ENCODE results near the gene SLC17A7. TPM values are rescaled to one million over a fixed set of nuclear protein-coding genes. Genes with fewer than 3 reads are reported as not detected.

The SLC17A7 gene
- total and polyA plus RNA-seq, 2 of the 13 experiments (the other 11 are each of a cell fraction or from before 2014, with no cell fraction given) = 0.32 TPM; not detected in 1

DNA sequence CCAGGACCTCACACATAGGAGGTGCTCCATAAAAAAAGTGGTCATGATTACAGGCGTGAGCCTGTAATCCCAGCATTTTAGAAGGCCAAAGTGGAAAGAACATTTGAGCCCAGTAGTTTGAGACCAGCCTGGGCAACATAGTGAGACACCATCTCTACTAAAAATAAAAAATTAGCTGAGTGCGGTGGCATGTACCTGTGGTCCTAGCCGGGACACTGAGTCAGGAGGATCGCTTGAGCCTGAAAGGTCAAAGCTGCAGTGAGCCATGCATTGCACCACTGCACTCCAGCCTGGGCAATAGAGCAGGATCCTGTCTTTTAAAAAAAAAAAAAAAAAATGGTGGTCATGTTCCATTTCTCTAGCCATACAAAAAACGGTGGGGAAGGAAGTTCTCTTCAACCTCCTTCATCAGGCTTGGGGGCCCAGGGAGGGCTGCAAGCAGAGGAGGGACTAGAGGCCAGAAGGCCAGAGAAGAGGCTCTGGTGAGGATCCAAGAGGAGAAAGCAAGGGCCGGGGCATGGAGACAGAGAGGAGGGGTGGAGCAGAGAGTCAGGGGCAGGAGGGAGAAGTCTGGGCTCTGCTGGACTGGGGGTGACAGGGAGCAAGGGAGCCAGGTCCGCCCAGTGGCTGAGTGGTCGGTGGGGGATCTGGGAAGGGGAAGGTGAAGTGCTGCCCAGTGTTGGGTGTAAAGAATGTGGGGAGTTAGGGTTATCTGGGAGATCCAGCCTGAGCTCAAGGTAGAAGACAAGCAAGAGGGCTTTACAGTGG, 44.4 kb downstream of the SLC17A7 start (continued):
- no peak for TF ChIP-seq U2AF2 (IDR thresholded peaks at IDR 0.05; ENCODE audit: low read depth, low read length)
- no peak for TF ChIP-seq ZNF550 (CRISPR knock-in tag; IDR thresholded peaks at IDR 0.05; ENCODE audit: borderline replicate concordance)

DNA sequence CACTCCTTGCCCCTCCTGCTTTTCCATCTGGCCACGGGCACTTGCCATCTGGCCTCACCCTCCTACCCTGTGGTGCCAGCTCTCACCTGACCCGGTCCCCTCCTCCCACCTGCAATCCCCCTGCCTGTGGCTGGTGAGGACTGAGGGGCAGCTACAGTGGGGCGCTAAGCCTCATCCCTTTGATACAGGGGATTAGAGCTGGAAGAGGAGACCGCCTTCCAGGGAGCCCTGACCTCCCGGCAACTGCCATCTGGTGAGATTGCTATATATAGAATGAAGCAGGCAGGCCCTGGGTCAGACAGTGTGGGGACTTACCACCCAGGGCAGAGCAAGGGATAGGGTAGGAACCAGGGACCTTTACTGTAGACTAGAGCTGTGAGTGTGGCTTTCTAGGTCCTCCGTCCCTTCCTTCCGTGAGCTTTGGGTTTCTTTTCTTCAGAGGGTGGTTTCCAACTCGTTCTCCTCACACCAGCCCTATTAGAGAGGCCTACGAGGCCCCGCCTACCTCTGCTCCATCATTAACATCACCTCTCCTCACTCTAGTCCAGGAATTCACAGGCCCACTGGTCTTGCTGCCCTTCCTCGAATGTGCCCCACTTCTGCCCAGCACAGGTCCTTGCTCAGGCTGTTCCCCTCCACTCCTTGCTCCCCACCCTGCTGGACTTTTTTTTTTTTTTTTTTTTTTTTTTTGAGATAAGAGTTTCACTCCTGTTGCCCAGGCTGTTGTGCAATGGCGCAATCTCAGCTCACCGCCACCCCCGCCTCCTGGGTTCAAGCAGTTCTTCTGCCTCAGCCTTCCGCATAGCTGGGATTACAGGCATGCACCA, 45.5 kb downstream of the SLC17A7 start:
- no peak overlapping the region for H2AFZ ChIP-seq (ENCODE audit: low read length)
- TF ChIP-seq CEBPG (CRISPR knock-in tag; IDR thresholded peaks at IDR 0.05) (0 out of 2 replicates have a peak, but pooled peaks have one; percentile 11), CHD2 (IDR thresholded peaks at IDR 0.05; ENCODE audit: low read depth, low read length) (no peak), CEBPB (IDR thresholded peaks at IDR 0.05; ENCODE audit: borderline replicate concordance, low read depth, low read length) (peak; percentile 11; the same call in 1 of the 2 replicates)
- 29% methylated on average over 15 of the region's 15 CpGs for WGBS (ENCODE audit: low lambda C conversion rate)
- no peak for DNase-seq (ENCODE audit: low spot score)
- H3K4me3 ChIP-seq (replicated peaks in 1 of 3; ENCODE audit: insufficient read depth in 1 of 3, low read depth in 2 of 3, low read length in 3 of 3) = no peak overlapping the region
- in situ Hi-C loops (cut with HindIII; ENCODE audit: extremely low pct_ligation_motif_present, low pct_unique_long_range_greater_than_20kb) = no loop called here
- no peaks in the 10 kb centered on the region for H3K9me3 ChIP-seq (ENCODE audit: low read length)
- ChIA-PET POLR2A (no interaction called here), CTCF (ENCODE audit: low intra/inter-chr PET ratio, low total read pairs) (no interaction called here)
- 0 out of 2 replicates have a peak, but pooled peaks cover 13% of the 10 kb centered on the region for H3K4me1 ChIP-seq (ENCODE audit: insufficient read depth, low read length)
- BruUV-seq (replicated peaks) = no TSS peak
- FAIRE-seq = no peak
- H3K9ac ChIP-seq (ENCODE audit: insufficient read depth, low read depth, low read length) = no peak overlapping the region
- H3K27ac ChIP-seq (ENCODE audit: extremely low read length, insufficient read depth, low read length) = no peak overlapping the region
- H3K36me3 ChIP-seq (replicated peaks in 1 of 2; ENCODE audit: control insufficient read depth in 1 of 2, insufficient read depth in 2 of 2, low read length in 2 of 2) = no peaks in the 10 kb centered on the region
- H3K79me2 ChIP-seq (ENCODE audit: insufficient read depth, low read length) = no peaks in the 10 kb centered on the region
- H3K27me3 ChIP-seq (ENCODE audit: control insufficient read depth in 1 of 2, insufficient read depth in 2 of 2, low read length in 2 of 2) = peaks cover 4 to 52% of the 10 kb centered on the region in 2 experiments; a peak in 4 of 5 replicates
- no peak for ATAC-seq
- intact Hi-C loops (cut with micrococcal nuclease; ENCODE audit: unreplicated experiment) = no loop called here
- no peaks in the 10 kb centered on the region for H4K20me1 ChIP-seq (ENCODE audit: insufficient read depth, low read length)
- H3K4me2 ChIP-seq (ENCODE audit: low read depth, low read length) = no peak overlapping the region
